ENCODE data around the gene TTYH1.
A peak's percentile ranks its signal among the peaks of the same experiment; 100 is the strongest.
"Not testable (repeated sequence)": the region's sequence is repeated elsewhere in the genome, so short reads cannot be mapped to it uniquely, and the experiment has no call there.

Gene TTYH1

DNA sequence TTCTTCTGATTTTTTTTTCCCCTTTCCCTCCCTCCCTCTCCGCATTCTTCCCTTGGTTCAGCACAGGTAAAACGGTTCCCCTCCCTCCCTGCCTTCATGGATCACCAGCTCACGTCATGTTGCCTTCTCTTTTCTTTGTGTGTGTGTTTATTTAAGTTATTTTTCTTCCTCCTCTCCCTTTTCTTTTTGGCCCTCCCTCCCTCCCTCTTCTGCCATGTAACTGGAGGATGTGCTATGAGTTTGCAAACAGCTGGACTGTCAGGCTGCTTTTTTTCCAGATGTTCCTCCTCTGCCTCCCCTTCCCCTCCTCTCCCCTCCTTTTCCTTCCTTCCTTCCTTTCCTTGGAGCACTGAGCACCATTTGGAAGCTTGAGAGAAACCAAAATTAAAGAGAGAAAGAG is 46.3 kb downstream of the TTYH1 start:
- DNase-seq: no peak

DNA sequence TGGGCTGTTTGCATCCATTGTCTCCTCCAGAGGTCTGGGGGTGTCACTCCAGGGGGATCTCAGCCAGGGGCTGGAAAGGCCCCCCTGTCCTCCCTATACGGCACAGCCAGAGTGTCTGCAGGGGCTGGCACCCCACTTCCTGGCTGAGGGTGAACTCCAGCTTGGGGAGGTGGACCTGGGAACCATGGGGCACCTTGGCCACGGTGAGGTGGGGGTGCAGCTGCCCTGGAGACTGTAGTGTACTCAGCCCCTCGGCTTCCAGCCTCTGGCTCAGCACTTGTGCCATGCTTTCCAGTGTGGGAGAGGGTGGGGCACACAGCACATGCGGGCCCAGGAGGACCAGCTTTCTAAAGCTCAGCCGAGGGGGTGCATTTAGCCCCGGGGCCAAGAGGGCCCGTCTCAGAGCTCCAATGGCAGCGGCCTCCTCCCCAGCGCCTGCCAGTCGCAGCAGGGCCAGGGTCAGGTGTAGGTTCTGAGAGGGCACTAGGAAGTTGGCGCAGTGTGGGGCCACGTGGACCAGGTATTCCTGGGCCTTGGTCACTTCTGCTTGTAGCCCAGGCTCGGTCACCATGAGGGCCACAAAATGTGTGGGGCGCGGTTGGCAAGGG is 46.9 kb downstream of the TTYH1 start:
- DNase-seq: no peak

DNA sequence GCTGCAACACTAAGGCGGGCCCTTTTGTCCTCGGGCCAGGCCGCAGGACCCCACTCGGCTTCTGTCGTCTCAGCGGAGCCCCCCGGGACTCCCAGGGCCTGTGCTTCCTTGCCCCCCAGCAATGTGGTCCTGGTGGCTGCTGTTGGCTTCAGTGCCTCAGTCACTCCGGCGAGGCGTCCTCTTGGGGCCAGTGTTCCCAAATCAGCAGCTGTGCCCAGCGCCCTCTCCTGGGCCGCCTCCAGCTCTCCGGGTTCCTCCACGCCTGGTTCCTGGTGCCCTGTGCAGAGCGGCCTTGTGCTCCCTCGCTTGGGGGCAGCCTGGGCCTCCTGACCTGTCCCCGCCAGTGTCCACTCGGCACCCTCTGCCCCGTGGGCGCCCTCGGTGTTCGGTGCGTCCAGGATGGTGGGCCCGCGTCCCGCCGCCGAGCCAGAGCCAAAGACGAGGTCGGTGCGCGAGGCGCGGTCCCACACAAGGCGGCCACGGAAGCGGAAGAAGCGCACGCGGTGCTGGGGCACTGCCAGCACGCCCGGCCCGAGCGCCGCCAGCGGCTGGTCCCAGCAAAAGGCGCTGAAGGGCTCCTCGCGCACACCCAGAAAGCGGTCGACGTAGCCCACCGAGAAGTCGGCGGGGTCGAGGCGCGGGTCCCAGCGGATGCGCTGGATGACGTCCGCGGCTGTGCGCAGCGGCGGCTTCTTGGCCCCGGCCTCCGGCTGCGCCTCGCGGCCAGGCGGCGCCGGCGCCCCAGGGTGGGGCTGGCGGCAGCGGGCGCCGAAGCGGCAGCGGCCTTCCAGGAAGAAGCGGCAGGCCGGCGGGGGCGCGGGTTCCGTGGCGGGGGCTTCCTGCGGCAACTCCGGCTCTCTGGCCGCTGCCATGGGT is 47.6 kb downstream of the TTYH1 start:
- DNase-seq: peak in 1 of 2 donors; percentile 46

DNA sequence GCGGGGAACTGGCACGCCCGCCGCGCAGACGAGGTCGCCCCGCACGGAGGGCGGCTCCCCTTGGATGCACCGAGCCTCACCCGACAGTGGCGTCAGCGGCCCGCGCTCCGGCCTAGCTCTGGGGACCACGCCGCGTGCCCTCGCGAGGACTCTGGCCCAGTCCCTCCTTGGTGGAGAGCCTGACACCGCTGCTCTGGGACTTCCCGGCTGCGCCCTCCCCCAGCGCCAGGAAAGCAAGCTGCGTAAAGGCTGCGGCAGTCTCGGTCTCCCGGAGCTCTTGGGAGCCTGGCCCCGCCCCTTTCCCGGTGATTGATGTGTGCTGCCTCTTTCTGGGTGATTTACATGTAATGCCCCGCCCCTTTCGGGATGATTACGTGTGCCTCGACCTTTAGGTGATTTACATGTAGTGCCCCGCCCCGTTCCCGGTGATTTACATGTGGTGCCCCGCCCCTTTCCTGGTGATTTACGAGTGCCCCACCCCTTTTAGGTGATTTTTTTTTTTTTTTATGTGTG is 48.3 kb downstream of the TTYH1 start, which contains the start of gene LENG9:
LENG9 (minus strand) TSS at position 248 of the 513 bp plus-strand sequence. CDS start 252 bp downstream, outside the sequence.
- peak; percentile 88 to 94 for DNase-seq

DNA sequence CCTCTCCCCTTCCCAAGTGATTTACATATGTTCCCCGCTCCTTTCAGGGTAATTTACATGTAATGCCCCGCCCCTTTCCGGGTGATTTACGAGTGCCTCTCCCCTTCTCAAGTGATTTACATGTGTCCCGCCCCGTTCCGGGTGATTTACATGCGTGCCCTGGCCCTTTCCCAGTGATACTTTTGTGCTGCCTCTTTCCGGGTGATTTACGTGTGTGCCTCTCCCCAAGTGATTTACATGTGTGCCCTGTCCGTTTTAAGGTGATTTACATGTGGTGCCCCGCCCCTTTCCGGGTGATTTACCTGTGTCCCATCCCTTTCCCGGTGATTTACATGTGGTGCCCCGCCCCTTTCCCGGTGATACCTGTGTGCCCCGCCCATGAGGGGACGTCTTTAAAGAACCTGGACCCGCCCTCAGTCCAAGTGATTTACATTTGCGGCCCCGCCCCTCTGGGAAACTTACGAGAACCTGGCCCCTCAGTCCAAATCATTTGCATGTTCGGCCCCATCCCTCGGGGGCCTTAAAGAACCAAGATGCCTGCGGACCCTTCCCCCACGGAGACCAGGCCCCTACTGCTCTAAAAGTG is 48.9 kb downstream of the TTYH1 start:
- peak in 1 of 2 donors; percentile 75 for DNase-seq

DNA sequence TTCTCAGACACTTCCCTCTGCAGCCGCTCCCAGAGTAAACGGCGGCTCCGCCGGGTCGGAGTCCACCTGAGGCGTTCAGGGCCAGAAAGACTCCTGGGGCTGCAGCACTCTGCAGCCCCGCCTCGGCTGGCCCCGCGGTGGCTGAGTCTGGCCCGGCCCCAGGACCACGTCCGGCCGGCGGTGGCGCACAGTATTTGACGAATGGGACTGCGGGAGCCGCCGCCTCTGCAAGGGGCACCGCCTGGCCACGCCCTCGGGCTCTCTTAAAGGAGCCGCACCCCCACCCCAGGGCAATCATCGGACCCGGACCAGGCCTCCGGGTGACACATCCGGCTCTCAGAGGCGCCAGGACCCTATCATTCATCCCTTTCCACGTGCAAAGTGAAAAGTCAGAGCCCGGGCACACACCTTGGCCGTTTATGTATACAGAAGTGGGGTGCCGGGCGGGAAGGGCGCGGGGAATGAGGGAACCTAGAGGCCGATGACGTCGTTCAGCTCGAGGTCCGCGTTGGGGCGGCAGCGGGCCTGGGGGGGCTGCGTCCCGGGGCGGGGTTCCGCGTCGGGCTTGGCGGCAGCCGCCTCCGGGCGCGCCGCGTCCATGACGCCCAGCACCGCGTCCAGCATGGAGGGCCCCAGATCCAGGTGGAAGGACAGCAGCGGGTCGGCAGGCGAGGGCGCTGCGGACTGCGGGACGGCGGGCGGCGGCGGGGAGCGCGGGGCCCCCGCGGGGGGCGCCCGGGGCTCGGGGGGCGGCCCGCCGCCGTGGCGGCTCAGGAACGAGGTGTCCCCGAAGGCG is 49.6 kb downstream of the TTYH1 start:
- DNase-seq: peak; percentile 63 to 80

DNA sequence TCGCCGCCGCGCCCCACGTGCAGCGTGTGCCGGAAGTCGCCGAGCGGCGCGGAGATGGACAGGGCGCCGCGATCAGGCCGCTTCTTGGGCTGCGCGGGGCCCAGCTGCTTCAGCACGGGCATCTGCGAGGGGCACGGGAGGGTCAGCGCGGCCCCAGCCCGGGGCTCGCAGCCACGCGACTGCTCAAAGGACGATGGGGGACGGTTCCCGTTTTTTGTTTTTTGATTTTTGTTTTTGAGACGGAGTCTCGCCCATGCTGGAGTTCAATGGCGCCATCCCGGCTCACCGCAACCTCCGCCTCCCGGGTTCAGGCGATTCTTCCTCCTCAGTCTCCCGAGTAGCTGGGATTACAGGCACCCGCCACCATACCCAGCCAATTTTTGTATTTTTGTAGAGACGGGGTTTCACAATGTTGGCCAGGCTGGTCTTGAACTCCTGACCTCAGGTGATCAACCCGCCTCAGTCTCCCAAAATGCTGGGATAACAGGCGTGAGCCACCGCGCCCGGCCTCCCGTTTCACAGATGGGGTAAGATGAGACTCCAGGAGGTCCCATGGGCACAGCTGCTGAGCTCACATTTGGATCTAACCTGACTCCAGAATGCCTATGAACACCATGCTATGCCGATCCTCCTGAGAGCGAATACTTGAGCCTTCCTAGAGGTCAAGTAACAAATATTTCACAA is 50.3 kb downstream of the TTYH1 start:
- DNase-seq: no peak

DNA sequence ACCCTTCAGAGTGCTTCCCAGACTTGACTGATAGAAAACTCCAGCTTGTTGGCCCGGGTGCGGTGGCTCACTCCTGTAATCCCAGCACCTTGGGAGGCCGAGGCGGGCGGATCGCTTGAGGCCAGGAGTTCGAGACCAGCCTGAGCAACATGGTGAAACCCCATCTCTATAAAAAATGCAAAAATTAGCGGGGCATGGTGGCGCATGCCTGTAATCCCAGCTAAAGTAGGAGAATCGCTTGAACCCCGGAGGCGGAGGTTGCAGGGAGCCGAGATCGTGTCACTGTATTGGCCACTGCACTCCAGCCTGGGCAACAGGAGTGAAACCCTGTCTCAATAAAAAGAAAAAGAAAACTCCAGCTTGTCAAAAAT is 50.8 kb downstream of the TTYH1 start:
- DNase-seq: not testable (repeated sequence)

DNA sequence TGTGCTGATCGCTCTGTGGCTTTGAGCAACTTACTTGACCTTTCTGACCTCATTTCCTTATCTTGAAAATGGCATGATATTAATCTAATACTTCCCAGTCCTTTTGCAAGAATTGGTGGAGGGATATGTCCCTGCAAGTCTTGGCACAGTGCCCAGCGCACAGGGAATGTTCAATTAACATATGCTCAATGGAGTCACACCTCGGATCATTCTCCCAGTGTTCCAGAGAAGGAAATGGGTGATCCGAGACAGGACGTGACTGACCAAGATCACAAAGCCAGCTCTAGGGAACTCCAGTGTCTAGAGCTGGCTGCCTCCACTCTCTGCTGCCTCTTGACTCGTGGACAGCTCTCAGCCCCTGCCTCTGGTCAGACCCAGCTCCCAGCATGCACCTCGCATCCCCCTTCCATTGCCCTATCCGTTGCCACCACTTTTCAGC is 54.3 kb downstream of the TTYH1 start:
- no peak for DNase-seq

DNA sequence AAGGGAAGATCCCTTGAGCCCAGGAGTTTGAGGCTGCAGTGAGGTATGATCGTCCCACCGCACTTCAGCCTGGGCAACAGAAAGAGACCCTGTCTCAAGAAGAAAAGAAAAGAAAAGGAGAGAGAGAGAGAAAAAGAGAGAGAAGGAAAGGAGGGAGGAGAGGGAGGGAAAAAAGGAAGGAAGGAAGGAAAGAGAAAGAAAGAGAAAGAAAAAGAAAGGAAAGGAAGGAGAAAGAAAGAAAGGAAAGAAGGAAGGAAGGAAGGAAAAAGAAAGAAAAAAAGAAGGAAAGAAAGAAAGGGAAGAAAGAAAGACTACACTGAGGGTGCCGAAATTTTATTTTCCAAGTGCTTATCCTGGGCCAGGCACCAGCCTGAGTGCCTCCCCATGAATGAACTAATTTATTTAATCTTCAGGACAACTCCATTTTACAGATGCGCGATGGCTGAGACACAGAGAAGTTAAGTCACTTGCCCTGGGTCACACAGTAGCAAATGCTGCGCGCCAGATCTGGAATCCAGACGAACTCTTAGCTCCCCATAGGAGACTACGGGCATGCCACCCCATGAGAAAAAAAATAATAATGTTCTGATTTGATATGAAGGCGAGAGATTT is 55.1 kb downstream of the TTYH1 start:
- DNase-seq: no peak

DNA sequence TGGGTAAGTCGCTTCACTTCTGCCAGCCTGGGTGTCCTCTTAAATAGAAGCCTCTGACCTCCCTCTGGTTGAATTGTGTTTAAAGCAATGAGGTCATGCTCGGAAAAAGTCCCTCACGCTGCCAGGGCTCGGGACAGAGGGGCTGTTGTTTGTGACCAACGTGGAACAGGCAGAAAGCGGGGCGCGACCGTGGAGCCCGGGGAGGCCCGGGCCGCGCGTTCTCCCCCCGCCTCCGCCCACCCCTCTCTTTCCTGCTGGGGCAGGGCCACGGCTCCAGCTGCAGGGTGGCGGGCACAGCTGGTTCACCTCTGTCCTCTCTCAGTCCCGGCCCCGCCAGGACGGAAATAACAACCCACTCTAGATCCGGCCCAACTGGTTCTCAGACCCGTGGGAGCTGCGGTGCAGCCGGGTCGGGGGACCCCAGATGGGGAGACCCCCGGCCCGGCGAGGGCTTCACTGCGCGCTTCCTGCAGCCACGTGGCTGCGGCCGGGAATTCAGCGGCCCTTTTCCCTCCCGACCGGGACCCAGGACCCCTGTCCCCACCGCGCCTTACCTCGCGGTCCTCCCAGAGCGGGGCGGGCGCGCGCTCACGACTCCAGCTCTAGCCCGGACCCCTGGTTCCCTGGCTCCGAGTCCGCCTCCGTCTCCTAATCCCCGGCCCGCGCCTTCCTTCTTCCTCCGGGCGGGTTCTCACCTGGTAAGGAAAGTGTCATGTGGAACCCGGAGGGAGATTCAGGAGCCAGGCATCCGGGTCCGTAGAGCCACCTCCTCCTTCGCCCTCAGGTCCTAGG is 55.9 kb downstream of the TTYH1 start:
- peak; percentile 5 to 52 for DNase-seq

DNA sequence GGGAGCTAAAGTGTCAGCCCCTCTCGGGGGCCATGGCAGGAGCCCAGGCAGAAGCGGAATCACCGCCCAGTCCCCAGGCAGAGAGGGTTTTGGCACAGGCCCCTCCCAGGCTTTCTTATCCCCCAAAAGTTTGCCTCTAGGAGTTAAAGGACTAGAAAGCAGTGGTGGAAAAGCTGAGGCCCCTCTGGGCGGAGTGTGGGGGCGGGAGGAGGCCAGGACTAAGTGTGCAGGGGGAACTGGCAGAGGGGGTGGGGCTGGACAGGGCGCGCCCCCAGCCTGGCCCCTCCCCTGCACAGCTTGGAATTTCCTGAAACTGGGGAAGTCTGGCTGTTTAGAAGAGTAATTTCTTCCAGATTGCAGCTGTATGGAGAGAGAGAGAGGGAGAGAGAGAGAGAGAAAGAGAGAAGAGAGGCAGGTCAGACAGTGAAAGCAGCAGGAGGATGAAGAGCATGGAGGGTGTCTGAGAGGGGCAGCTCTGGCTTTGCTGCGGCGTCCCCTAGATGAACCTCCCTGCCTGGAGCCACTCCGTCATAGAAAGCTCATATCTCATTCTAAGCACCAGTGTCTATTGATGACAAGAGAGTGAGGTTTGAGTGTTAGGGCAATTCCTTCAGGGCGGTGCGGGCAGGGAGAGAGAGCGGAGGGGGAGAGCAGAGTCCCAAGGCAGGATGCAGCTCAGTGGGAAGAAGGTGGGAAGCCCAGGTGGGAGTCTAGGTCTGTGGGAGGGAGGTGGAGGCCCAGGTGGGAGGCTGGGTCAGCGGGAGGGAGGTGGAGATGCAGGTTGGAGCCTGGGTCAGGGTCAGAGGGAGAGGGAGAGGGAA is 58.0 kb downstream of the TTYH1 start, which contains the start of gene CDC42EP5:
CDC42EP5 (minus strand) TSS at position 226 of the 821 bp plus-strand sequence. CDS start 7,749 bp downstream, outside the sequence.
- DNase-seq: no peak

DNA sequence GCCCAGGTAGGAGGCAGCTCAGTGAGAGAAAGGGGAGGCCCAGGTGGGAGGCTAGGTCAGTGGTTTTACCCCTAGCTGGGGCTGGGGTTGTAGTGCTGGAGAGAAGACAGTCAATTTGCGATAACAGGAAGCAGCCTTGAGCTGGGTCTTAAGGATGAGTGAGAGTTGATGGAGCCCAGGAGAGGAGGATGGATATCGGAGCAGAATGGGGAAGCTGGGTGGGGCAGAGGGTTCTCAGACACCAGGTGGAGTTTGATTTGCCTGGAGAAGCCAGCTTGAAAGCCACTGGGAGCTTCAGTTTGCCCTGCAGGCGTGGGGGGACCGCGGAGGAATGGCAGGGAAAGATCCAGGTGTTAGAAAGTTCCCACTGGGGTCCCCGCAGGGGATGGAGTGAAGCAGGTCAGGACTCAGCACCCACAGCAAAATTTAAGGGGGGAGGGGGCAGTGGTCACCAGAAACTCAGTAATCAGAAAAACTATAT is 58.7 kb downstream of the TTYH1 start:
- no peak for DNase-seq

DNA sequence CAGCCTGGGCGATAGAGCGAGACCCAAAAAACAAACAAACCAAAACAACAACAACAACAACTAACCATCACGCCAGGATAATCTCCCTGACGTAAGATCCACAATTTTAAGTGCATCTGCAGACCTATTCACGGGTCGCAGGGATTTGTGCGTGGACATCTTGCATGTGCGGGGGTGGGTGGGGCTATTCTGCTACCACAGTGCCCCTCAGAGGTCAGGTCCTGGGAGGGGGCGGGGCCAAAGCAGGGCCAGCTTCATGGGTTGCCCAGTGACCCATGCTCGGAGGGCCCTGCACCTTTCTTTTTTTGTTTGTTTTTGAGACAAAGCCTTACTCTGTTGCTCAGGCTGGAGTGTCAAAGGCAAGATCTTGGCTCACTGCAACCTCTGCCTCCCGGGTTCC is 60.4 kb downstream of the TTYH1 start:
- no peak for DNase-seq

DNA sequence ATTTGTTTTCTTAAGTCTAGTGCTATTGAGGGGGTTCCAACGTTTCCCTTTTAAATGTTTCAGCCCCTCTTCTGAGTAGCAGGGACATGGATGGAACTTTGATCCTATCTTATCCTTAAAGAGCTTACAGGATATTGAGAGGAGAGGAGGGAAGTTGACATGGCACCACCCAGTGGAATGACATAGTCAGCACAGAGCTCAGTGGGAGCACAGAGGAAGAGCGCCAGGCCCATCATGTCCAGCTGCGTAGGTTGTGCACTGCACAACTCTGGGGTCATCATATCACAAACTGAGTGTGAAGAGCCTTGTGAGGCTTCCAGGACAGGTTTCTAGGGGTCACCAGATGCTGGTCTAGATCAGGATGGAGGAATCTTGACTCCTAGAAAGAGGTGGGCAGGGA is 62.4 kb downstream of the TTYH1 start:
- DNase-seq: no peak

DNA sequence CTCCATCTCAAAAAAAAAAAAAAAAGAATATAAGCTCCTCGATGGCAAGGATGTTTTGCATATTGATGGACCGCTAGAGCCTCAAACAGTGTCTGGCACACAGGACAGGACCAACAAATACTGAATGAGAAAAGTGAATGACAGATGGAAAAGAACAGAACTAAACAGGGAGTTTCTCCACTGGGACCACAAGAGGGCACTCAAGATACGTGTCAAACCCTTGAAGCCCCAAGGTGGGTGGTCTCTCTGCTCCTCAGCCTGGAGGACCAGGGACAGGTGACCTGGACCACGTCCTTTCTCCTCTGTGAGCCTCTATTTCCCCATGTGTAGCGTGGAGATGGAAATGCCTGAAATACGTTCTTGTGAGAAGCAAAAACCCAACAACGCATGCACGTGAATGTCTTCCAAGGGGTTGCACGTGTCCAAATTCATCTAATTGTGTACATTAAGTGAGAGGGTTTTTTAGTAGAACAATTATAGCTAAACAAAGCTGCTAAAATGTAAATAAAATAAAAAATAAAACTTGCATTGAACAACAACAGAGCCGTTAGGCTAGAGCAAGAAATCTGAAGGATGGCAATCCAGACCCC is 63.5 kb downstream of the TTYH1 start:
- peak in 1 of 2 donors; percentile 13 for DNase-seq

DNA sequence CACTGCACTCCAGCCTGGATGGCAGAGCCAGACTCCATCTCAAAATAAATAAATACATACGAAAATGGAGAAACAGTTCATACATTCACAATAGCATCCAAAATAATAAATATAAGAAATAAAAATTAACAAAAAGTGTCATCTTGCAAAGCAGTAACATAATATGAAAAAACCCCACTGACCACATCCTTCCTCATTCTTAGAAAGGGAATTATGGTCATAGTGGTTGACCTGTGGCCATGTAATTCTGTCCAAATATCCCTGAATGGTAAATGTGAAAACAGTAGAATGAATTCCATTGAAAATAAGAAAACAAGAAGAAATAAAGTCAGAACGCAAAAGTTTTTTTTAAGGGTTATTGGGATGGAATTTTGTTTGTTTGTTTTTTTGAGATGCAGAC is 64.8 kb downstream of the TTYH1 start:
- DNase-seq: no peak

DNA sequence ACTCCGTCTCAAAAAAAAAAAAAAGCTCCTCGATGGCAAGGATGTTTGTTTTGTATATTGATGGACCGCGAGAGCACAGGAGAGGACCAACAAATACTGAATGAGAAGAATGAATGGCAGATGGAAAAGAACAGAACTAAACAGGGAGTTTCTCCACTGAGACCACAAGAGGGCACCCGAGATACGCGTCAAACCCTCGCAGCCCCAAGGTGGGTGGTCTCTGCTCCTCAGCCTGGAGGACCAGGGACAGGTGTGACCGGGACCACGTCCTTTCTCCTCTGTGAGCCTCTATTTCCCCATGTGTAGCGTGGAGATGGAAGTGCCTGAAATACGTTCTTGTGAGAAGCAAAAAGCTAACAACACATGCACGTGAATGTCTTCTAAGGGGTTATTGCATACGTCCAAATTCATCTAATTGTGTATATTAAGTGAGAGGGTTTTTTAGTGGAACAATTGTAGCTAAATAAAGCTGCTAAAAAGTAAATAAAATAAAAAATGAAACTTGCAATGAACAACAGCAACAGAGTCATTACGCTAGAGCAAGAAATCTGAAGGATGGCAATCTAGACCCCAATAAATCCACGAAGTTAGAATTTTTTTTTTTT is 66.2 kb downstream of the TTYH1 start:
- DNase-seq: peak; percentile 7 to 10

DNA sequence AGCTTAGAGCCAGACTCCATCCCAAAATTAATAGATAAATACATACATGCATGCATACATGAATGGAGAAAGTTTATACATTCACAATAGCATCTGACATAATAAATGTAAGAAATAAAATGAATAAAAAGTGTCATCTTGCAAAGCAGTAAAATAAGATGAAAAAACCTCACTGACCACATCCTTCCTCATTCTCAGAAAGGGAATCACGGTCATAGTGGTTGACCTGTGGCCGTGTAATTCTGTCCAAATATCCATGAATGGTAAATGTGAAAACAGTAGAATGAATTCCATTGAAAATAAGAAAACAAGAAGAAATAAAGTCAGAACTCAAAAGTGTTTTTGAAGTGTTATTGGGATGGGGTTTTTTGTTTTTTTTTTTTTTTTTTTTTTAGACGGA is 67.6 kb downstream of the TTYH1 start:
- DNase-seq: no peak

Measured in hippocampal formation (tissue), 2 donors.